ENCODE measurements around the gene ACSS1.

The ACSS1 gene

GRCh38 chr20:24998631-24999445 is 59.1 kb downstream of the ACSS1 start:
- TF ChIP-seq, protein P1, sequence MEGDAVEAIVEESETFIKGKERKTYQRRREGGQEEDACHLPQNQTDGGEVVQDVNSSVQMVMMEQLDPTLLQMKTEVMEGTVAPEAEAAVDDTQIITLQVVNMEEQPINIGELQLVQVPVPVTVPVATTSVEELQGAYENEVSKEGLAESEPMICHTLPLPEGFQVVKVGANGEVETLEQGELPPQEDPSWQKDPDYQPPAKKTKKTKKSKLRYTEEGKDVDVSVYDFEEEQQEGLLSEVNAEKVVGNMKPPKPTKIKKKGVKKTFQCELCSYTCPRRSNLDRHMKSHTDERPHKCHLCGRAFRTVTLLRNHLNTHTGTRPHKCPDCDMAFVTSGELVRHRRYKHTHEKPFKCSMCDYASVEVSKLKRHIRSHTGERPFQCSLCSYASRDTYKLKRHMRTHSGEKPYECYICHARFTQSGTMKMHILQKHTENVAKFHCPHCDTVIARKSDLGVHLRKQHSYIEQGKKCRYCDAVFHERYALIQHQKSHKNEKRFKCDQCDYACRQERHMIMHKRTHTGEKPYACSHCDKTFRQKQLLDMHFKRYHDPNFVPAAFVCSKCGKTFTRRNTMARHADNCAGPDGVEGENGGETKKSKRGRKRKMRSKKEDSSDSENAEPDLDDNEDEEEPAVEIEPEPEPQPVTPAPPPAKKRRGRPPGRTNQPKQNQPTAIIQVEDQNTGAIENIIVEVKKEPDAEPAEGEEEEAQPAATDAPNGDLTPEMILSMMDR (IDR thresholded peaks at IDR 0.05) = no peak

DNA sequence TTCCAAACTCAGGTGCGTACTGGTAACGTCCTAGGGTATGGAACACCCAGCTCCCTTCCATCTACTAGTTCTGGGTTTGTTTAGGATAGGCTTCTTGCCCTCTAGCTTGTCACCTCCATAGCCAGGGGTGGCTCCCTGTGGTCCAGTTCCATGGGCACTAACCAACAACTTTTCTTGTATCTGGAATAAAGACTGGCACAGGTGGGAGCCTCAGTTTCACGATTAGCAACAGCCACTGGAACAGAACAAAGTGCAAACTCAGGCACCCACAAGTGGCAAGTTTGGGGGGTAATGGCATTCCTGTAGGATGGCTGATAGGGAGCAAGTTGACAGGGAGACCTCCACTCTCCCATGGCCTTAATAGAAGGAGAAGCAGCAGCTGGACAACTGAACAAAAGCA is 59.8 kb downstream of the ACSS1 start:
- TF ChIP-seq, protein P1 (IDR thresholded peaks at IDR 0.05) = no peak

DNA sequence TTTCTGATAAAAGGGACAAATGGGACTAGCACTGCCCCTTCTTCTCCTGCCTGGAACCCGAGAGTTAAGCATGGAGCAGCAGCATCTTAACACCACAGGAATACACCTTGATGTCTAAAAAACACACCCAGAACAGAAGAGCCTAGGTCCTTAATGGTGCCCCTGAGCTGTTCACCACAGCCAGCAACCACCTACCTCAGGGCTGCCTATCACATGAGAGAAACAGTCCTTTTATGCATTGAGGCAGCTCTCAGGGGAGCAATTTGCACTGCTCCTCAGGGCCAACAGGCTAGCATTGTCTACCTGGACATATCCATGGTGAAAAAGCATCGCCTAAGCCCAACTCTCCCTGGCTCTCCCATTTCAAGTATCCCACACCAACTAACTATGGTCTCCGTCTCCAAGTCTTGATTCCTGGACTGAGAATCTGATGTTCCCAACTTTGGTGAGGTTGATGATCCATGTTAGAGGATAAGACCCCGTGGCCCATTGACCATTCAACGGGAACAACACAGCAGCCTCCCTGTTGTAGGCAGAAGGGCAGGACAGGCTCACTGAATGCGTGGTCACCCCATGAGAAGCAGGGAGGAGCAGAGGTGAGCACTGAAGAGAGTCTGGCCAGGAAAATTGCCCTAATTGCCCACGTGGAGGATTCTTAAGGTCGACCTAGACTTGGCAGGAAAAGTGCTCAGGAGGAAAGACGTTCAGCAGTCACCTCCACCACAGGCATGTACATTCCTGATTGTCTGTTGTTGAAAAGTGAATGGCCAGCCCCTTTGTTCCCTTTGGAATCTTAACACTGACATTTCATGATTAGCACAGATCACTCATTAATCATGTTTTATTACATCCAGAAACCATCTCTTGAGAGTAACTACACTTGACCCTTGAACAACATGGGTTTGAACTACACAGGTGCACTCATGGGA is 61.2 kb downstream of the ACSS1 start:
- TF ChIP-seq, protein P1 (IDR thresholded peaks at IDR 0.05) = no peak

- TF ChIP-seq, protein P1 (IDR thresholded peaks at IDR 0.05) = no peak
Observed at GRCh38 chr20:24995741-24996448, 62.0 kb downstream of the ACSS1 start.

DNA sequence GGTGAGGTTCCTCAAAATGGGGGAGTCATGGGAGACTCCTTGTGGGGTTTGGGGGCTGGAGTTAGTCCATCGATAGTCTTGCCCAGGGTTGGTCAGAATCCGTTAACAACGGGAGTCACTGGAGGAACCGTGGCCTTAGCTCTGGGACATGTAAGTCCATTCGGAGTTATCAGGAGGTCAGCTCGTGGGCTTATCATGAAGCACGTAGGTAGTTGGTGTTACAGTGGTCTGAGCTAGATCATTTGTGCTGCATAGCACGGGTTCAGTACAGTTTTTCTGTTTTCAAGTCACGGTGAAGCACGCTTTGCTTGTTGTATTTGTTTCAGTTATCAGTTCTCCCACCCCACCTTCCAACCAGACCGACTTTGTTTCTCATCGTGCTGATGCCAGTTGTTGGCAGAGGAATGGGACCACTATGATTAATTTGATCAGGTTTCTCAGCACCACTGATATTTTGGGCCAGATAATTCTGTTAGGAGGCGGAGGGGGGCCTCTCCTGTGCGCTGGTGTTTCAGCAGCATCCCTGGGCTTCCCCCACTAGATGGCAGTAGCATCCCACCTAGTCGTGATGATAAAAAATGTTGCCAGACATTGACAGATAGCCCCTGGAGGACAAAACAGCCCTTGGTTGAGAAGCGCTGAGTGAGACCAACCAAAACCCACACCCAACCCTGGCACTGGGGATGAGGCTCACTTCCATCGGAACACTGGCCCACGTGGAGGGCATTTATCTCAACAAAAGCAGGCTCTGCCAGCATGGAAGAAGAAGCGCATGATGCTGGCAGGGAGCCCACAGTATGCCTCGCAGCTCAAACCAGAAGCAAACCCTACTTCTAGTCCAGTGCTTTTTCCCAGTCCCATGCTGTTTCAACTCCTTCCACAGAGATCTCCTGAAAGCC is 63.2 kb downstream of the ACSS1 start:
- TF ChIP-seq, protein P1 (IDR thresholded peaks at IDR 0.05) = peak; percentile 94

DNA sequence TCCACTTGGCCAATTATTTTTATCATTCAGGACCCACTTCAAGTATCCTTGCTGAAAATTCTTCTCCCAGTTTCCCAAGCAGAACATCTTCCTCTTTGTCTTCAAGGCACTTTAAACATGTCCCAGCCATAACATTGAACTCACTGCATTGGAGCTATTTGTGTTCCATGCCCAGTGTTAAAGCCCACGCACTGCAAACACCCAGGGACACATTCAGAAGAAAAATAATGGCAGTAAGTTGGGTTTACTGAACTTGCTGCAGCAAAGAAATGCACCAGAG is 63.8 kb downstream of the ACSS1 start:
- TF ChIP-seq, protein P1 (IDR thresholded peaks at IDR 0.05) = no peak
